GM19452 (cell line): ENCODE measurements around the gene FADS3.
"Not testable (repeated sequence)": the region's sequence is repeated elsewhere in the genome, so short reads cannot be mapped to it uniquely, and the experiment has no call there.

Experiments
- ATAC-seq: cut with Tn5 transposase; IDR thresholded peaks from one replicate; pipeline ENCODE4 v1.9.1; 2021; ENCODE audit not compliant: unreplicated experiment

The FADS3 gene

GRCh38 chr11:61899146-61899841 is 7.9 kb upstream of the FADS3 start:
- ATAC-seq, result no peak

GRCh38 chr11:61898247-61898582 is 6.9 kb upstream of the FADS3 start:
- ATAC-seq, result no peak

GRCh38 chr11:61897387-61898246 is 6.3 kb upstream of the FADS3 start:
- ATAC-seq, result no peak

- no peak for ATAC-seq
These were observed 5.5 kb upstream of the FADS3 start for GRCh38 chr11:61896665-61897386.

GRCh38 chr11:61895718-61896059 is 4.3 kb upstream of the FADS3 start:
- no peak for ATAC-seq

GRCh38 chr11:61895046-61895717 is 3.8 kb upstream of the FADS3 start:
- no peak for ATAC-seq

- no peak for ATAC-seq
These were observed 2.6 kb upstream of the FADS3 start for GRCh38 chr11:61893981-61894380.

GRCh38 chr11:61892085-61892370 is 683 bp upstream of the FADS3 start:
- ATAC-seq, result no peak

GRCh38 chr11:61890529-61891330 is 615 bp downstream of the FADS3 start:
- no peak for ATAC-seq

- no peak for ATAC-seq
These were observed 1.5 kb downstream of the FADS3 start for GRCh38 chr11:61889831-61890230.

GRCh38 chr11:61888590-61888989 is 2.8 kb downstream of the FADS3 start:
- no peak for ATAC-seq

- ATAC-seq, result no peak
These were observed 3.4 kb downstream of the FADS3 start for GRCh38 chr11:61887839-61888494.

- ATAC-seq, result no peak
These were observed 4.7 kb downstream of the FADS3 start for GRCh38 chr11:61886643-61887042.

- no peak for ATAC-seq
These were observed 5.4 kb downstream of the FADS3 start for GRCh38 chr11:61885784-61886580.

GRCh38 chr11:61885166-61885778 is 6.1 kb downstream of the FADS3 start:
- ATAC-seq, result no peak

- ATAC-seq, result no peak
These were observed 7.4 kb downstream of the FADS3 start for GRCh38 chr11:61883947-61884346.

GRCh38 chr11:61883327-61883726 is 8.0 kb downstream of the FADS3 start:
- ATAC-seq, result no peak

- ATAC-seq, result no peak
These were observed 8.5 kb downstream of the FADS3 start for GRCh38 chr11:61882879-61883278.

- ATAC-seq, result not testable (repeated sequence)
These were observed 9.1 kb downstream of the FADS3 start for GRCh38 chr11:61882267-61882666.
